HepG2 (cell line): ENCODE results near the gene TIMM23. TPM values are rescaled to one million over a fixed set of nuclear protein-coding genes. Genes with fewer than 3 reads are reported as not detected.

Source experiments
- CCDC6 ChIP-seq: sonication (generic); formaldehyde crosslinking; IDR thresholded peaks from 2 replicates; pipeline ENCODE4 v1.8.1; 2022; ENCODE audit warnings: mild to moderate bottlenecking, missing genetic modification reagents, moderate library complexity
- GZF1 ChIP-seq: sonication (generic); formaldehyde crosslinking; IDR thresholded peaks from 2 replicates; pipeline ENCODE4 v1.5.1; 2020; ENCODE audit warnings: mild to moderate bottlenecking, missing genetic modification reagents
- HOXD1 ChIP-seq: sonication (generic); formaldehyde crosslinking; IDR thresholded peaks from 2 replicates; pipeline ENCODE4 v1.5.0; 2020; ENCODE audit warnings: missing genetic modification reagents
- KAT8 ChIP-seq: IDR thresholded peaks from 2 replicates; pipeline ENCODE4 v1.6.1; 2016; ENCODE audit warnings: missing genetic modification reagents, missing compliant biosample characterization
- KDM5A ChIP-seq: fragments of 200-600 bp; sonication (generic); IDR thresholded peaks from 2 replicates; pipeline ENCODE4 v1.7.0; 2018; ENCODE audit warnings: antibody characterized with exemption, mild to moderate bottlenecking, low read length, borderline replicate concordance
- KDM6A ChIP-seq: IDR thresholded peaks from 2 replicates; pipeline ENCODE4 v1.6.1; 2016; ENCODE audit warnings: low read depth
- RBAK ChIP-seq: sonication (generic); formaldehyde crosslinking; IDR thresholded peaks from 2 replicates; pipeline ENCODE4 v1.5.1; 2020; ENCODE audit warnings: mild to moderate bottlenecking, missing genetic modification reagents
- RBM39 ChIP-seq: fragments of 200-400 bp; formaldehyde crosslinking; IDR thresholded peaks from one replicate; pipeline ENCODE4 v1.6.1; 2018; ENCODE audit warnings: antibody characterized with exemption, mild to moderate bottlenecking, low read depth, low read length; ENCODE audit not compliant: poor library complexity, severe bottlenecking
- TAF1 ChIP-seq: sonication (generic); formaldehyde crosslinking; IDR thresholded peaks from 2 replicates; pipeline ENCODE4 v1.4.0; 2020; ENCODE audit warnings: missing genetic modification reagents
- TOPORS ChIP-seq: sonication (generic); formaldehyde crosslinking; IDR thresholded peaks from 2 replicates; pipeline ENCODE4 v1.8.0; 2023; ENCODE audit warnings: mild to moderate bottlenecking, missing genetic modification reagents
- XRCC5 ChIP-seq: fragments of 200-400 bp; formaldehyde crosslinking; optimal IDR thresholded peaks from 2 replicates; pipeline ENCODE3; 2017; ENCODE audit warnings: mild to moderate bottlenecking, low read length
- ZC3H13 ChIP-seq: sonication (generic); formaldehyde crosslinking; IDR thresholded peaks from 2 replicates; pipeline ENCODE4 v1.8.1; 2023; ENCODE audit warnings: mild to moderate bottlenecking, missing genetic modification reagents, moderate library complexity
- ZFP82 ChIP-seq: sonication (generic); formaldehyde crosslinking; IDR thresholded peaks from 2 replicates; pipeline ENCODE4 v1.5.1; 2020; ENCODE audit warnings: mild to moderate bottlenecking, missing genetic modification reagents, borderline replicate concordance
- ZFP90 ChIP-seq: sonication (generic); formaldehyde crosslinking; IDR thresholded peaks from 2 replicates; pipeline ENCODE4 v1.8.0; 2022; ENCODE audit warnings: missing genetic modification reagents, mild to moderate bottlenecking, inconsistent platforms, borderline replicate concordance
- ZNF256 ChIP-seq: sonication (generic); formaldehyde crosslinking; conservative IDR thresholded peaks from 2 replicates; pipeline ENCODE4 v1.4.0; 2020; ENCODE audit warnings: missing genetic modification reagents
- ZNF7 ChIP-seq: IDR thresholded peaks from 2 replicates; pipeline ENCODE4 v1.6.1; 2016; ENCODE audit warnings: missing biosample characterization, missing genetic modification reagents
- ZNF768 ChIP-seq: sonication (generic); formaldehyde crosslinking; IDR thresholded peaks from 2 replicates; pipeline ENCODE4 v1.4.0; 2020; ENCODE audit warnings: missing genetic modification reagents
- polyA plus RNA-seq, 8 experiments: library from polyadenylated mRNA; depleted of rRNA in 3 of 8; stranded (reverse) in 7 of 8; unstranded in 1 of 8; fragments of >200 nt; fragmentation: Illumina TruSeq in 4 of 8; extraction: Trizol in 4 of 8; gene quantifications; 2 replicates each; pipeline versions ENCODE4 v1.2.1 to v1.2.3, GENCODE V29; 2011 to 2016; ENCODE audit warnings: low read depth in 4 of 8, missing spikeins in 1 of 8, mixed read lengths in 1 of 8; ENCODE audit not compliant: insufficient read depth in 1 of 8
- total RNA-seq, 5 experiments: library from RNA; depleted of rRNA; stranded (reverse); fragments of >200 nt; fragmentation: Illumina TruSeq; extraction: Trizol; gene quantifications; 2 replicates each; pipeline ENCODE4 v1.2.3, GENCODE V29; 2016; ENCODE audit warnings: low read depth in 1 of 5
- TF ChIP-seq, protein P1 (sequence below): IDR thresholded peaks from 2 replicates; pipeline ENCODE4 v1.6.1; 2016; ENCODE audit warnings: missing compliant biosample characterization, missing genetic modification reagents, borderline replicate concordance
- TF ChIP-seq, protein P2 (sequence below), 2 experiments: sonication (generic) in 1 of 2; formaldehyde crosslinking in 1 of 2; IDR thresholded peaks; 2 replicates each; pipeline versions ENCODE4 v1.4.0 to v1.6.1; 2018 to 2020; ENCODE audit warnings: missing genetic modification reagents in 2 of 2, borderline replicate concordance in 1 of 2, low read depth in 1 of 2, mild to moderate bottlenecking in 1 of 2, missing biosample characterization in 1 of 2
- TF ChIP-seq, protein P3 (sequence below): sonication (generic); formaldehyde crosslinking; IDR thresholded peaks from 2 replicates; pipeline ENCODE4 v1.5.1; 2020; ENCODE audit warnings: missing genetic modification reagents, mild to moderate bottlenecking, borderline replicate concordance
- TF ChIP-seq, protein P4 (sequence below): sonication (generic); formaldehyde crosslinking; IDR thresholded peaks from 2 replicates; pipeline ENCODE4 v1.4.0; 2020; ENCODE audit warnings: missing genetic modification reagents

Gene TIMM23
- total and polyA plus RNA-seq, 2 of the 13 experiments (the other 11 are each of a cell fraction or from before 2014, with no cell fraction given), result 80.2 to 98.6 TPM

DNA sequence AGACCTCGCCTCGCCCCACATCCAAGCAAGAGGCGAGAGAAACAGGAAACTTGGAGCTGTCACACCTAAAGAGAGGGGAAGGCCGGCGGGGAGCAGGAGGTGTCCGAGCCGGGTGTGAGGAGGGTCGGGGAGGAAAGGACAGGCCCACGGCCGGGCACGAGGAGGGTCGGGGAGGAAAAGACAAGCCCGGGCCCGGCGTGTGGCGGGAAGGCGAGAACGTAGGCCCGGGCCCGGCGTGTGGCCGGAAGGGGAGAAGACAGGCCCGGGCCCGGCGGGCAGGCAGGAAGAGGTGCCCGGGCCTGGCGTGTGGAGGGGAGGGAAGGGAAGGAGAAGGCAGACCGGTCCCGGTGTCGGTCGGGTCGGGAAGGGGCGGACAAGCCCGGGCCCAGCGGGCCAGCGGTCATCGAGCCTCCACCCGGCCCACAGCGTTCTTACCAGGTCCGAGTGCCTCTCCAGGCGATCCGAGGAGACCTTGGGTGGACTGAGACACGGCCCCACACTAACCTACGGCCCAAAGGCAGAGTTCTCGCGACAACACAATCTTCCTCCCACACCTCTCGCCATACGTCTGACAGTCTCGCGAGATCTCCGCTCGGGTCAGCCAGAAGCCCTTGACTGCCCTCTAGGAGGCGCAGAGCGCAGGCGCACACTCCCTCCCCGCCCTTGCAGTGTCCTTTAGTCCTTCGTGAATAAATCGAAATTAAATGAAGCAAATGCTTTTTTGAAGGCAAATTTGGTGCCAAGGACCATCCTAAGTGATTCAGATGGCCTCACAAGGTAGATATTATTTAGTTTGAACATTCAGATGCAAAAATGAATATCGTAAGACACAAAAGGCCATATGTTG lies 58.0 kb downstream of the TIMM23 start, which contains the start of gene NCOA4 (continued):
- TF ChIP-seq, protein P1, sequence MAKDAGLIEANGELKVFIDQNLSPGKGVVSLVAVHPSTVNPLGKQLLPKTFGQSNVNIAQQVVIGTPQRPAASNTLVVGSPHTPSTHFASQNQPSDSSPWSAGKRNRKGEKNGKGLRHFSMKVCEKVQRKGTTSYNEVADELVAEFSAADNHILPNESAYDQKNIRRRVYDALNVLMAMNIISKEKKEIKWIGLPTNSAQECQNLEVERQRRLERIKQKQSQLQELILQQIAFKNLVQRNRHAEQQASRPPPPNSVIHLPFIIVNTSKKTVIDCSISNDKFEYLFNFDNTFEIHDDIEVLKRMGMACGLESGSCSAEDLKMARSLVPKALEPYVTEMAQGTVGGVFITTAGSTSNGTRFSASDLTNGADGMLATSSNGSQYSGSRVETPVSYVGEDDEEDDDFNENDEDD (CRISPR knock-in tag), result peak; percentile 50; the same call in 1 of the 2 replicates
- TF ChIP-seq RBM39, result peak; percentile 87
- peak; percentile 39; the same call in 1 of the 2 replicates for TF ChIP-seq HOXD1
- TF ChIP-seq ZNF768 (CRISPR knock-in tag), result peak; percentile 42; the same call in 1 of the 2 replicates
- no peak for TF ChIP-seq TOPORS (CRISPR knock-in tag)
- no peak for TF ChIP-seq ZNF7 (CRISPR knock-in tag)
- TF ChIP-seq XRCC5, result peak; percentile 46
- peak; percentile 82; the same call in 1 of the 2 replicates for TF ChIP-seq KDM5A
- no peak; the same call in 1 of the 2 replicates for TF ChIP-seq ZFP90 (CRISPR knock-in tag)
- TF ChIP-seq ZNF256, result 0 out of 2 replicates have a peak, but pooled peaks have one; percentile 25
- TF ChIP-seq TAF1 (CRISPR knock-in tag), result peak; percentile 93
- TF ChIP-seq, protein P2, sequence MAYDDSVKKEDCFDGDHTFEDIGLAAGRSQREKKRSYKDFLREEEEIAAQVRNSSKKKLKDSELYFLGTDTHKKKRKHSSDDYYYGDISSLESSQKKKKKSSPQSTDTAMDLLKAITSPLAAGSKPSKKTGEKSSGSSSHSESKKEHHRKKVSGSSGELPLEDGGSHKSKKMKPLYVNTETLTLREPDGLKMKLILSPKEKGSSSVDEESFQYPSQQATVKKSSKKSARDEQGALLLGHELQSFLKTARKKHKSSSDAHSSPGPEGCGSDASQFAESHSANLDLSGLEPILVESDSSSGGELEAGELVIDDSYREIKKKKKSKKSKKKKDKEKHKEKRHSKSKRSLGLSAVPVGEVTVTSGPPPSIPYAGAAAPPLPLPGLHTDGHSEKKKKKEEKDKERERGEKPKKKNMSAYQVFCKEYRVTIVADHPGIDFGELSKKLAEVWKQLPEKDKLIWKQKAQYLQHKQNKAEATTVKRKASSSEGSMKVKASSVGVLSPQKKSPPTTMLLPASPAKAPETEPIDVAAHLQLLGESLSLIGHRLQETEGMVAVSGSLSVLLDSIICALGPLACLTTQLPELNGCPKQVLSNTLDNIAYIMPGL (CRISPR knock-in tag; IDR thresholded peaks at IDR 0.05; ENCODE audit: borderline replicate concordance in 1 of 2, low read depth in 1 of 2), result peak; percentile 86 to 90
- no peak for TF ChIP-seq GZF1 (CRISPR knock-in tag)
- peak; percentile 78 for TF ChIP-seq CCDC6 (CRISPR knock-in tag)
- TF ChIP-seq KAT8 (CRISPR knock-in tag), result 0 out of 2 replicates have a peak, but pooled peaks have one; percentile 56
- peak; percentile 7; the same call in 1 of the 2 replicates for TF ChIP-seq ZFP82 (CRISPR knock-in tag)
- TF ChIP-seq, protein P3, sequence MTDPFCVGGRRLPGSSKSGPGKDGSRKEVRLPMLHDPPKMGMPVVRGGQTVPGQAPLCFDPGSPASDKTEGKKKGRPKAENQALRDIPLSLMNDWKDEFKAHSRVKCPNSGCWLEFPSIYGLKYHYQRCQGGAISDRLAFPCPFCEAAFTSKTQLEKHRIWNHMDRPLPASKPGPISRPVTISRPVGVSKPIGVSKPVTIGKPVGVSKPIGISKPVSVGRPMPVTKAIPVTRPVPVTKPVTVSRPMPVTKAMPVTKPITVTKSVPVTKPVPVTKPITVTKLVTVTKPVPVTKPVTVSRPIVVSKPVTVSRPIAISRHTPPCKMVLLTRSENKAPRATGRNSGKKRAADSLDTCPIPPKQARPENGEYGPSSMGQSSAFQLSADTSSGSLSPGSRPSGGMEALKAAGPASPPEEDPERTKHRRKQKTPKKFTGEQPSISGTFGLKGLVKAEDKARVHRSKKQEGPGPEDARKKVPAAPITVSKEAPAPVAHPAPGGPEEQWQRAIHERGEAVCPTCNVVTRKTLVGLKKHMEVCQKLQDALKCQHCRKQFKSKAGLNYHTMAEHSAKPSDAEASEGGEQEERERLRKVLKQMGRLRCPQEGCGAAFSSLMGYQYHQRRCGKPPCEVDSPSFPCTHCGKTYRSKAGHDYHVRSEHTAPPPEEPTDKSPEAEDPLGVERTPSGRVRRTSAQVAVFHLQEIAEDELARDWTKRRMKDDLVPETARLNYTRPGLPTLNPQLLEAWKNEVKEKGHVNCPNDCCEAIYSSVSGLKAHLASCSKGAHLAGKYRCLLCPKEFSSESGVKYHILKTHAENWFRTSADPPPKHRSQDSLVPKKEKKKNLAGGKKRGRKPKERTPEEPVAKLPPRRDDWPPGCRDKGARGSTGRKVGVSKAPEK (CRISPR knock-in tag), result no peak
- peak; percentile 83 for TF ChIP-seq ZC3H13 (CRISPR knock-in tag)
- TF ChIP-seq, protein P4, sequence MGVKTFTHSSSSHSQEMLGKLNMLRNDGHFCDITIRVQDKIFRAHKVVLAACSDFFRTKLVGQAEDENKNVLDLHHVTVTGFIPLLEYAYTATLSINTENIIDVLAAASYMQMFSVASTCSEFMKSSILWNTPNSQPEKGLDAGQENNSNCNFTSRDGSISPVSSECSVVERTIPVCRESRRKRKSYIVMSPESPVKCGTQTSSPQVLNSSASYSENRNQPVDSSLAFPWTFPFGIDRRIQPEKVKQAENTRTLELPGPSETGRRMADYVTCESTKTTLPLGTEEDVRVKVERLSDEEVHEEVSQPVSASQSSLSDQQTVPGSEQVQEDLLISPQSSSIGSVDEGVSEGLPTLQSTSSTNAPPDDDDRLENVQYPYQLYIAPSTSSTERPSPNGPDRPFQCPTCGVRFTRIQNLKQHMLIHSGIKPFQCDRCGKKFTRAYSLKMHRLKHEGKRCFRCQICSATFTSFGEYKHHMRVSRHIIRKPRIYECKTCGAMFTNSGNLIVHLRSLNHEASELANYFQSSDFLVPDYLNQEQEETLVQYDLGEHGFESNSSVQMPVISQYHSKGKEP, result 0 out of 2 replicates have a peak, but pooled peaks have one; percentile 37
- TF ChIP-seq RBAK (CRISPR knock-in tag), result no peak
- 0 out of 2 replicates have a peak, but pooled peaks have one; percentile 2 for TF ChIP-seq KDM6A (CRISPR knock-in tag)
